Measurements from ENCODE around the gene CACNB3. TPM values are rescaled to one million over a fixed set of nuclear protein-coding genes. Genes with fewer than 3 reads are reported as not detected.

CACNB3 gene
- total and polyA plus RNA-seq, 2 of the 13 experiments (the other 11 are each of a cell fraction or from before 2014, with no cell fraction given) = 0.29 to 0.54 TPM

- TF ChIP-seq AHDC1 (CRISPR knock-in tag; IDR thresholded peaks at IDR 0.05; ENCODE audit: borderline replicate concordance) = no peak
- TF ChIP-seq, protein P1, sequence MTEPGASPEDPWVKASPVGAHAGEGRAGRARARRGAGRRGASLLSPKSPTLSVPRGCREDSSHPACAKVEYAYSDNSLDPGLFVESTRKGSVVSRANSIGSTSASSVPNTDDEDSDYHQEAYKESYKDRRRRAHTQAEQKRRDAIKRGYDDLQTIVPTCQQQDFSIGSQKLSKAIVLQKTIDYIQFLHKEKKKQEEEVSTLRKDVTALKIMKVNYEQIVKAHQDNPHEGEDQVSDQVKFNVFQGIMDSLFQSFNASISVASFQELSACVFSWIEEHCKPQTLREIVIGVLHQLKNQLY (CRISPR knock-in tag; IDR thresholded peaks at IDR 0.05) = no peak
- TF ChIP-seq, protein P2, sequence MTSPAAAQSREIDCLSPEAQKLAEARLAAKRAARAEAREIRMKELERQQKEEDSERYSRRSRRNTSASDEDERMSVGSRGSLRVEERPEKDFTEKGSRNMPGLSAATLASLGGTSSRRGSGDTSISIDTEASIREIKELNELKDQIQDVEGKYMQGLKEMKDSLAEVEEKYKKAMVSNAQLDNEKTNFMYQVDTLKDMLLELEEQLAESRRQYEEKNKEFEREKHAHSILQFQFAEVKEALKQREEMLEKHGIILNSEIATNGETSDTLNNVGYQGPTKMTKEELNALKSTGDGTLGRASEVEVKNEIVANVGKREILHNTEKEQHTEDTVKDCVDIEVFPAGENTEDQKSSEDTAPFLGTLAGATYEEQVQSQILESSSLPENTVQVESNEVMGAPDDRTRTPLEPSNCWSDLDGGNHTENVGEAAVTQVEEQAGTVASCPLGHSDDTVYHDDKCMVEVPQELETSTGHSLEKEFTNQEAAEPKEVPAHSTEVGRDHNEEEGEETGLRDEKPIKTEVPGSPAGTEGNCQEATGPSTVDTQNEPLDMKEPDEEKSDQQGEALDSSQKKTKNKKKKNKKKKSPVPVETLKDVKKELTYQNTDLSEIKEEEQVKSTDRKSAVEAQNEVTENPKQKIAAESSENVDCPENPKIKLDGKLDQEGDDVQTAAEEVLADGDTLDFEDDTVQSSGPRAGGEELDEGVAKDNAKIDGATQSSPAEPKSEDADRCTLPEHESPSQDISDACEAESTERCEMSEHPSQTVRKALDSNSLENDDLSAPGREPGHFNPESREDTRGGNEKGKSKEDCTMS (CRISPR knock-in tag; conservative IDR thresholded peaks at IDR 0.05) = no peak
- no peak for TF ChIP-seq ZNF83 (CRISPR knock-in tag; IDR thresholded peaks at IDR 0.05; ENCODE audit: borderline replicate concordance)
- TF ChIP-seq CCDC6 (CRISPR knock-in tag; IDR thresholded peaks at IDR 0.05) = no peak
- no peak for TF ChIP-seq ZNF468 (CRISPR knock-in tag; IDR thresholded peaks at IDR 0.05)
- no peak for TF ChIP-seq ZNF121 (CRISPR knock-in tag; IDR thresholded peaks at IDR 0.05)
These were observed 47.5 kb upstream of the CACNB3 start (continued) for GRCh38 chr12:48770756-48771155.
